A549 (cell line): ENCODE results near the gene DENND6A. TPM values are rescaled to one million over a fixed set of nuclear protein-coding genes. Genes with fewer than 3 reads are reported as not detected.

Experiments used
- ATAC-seq, 2 experiments: fragments of 200-7000 bp in 1 of 2; fragments of >200 bp in 1 of 2; cut with Nextera tagmentation in 1 of 2; cut with Tn5 transposase in 1 of 2; 3 replicates each; pipeline versions ENCODE4 v1.8.0 to v1.9.1; 2018 to 2020; ENCODE audit warnings: mild to moderate bottlenecking in 1 of 2, moderate library complexity in 1 of 2
- CTCF ChIA-PET: fragments of 300-600 bp; sonication (Branson Sonifier 250); formaldehyde crosslinking; extraction: SDS; loops from one replicate; lab custom pipeline; 2021; ENCODE audit warnings: antibody characterized with exemption, inconsistent platforms; lab: Yijun Ruan, JAX
- POLR2A ChIA-PET: fragments of 350-600 bp; formaldehyde crosslinking; extraction: SDS; loops from one replicate; lab custom pipeline; 2021; ENCODE audit warnings: antibody characterized with exemption, inconsistent platforms; lab: Yijun Ruan, JAX
- DNase-seq, 2 experiments: peaks; one replicate each; pipeline versions ENCODE4 v3.0.0 to v3.0.0-alpha.2; 2011 to 2016; ENCODE audit warnings: low read depth in 1 of 2, low spot score in 1 of 2
- FAIRE-seq: peaks from 2 replicates; lab custom pipeline; 2011; peaks lifted over from hg19 to GRCh38; lab: Jason Lieb, UNC
- H3K27ac ChIP-seq, 2 experiments: fragments of >200 bp; sonication (Bioruptor Twin); formaldehyde crosslinking; 3 replicates each; pipeline ENCODE4 v1.5.1; 2016 to 2017
- H3K4me1 ChIP-seq: fragments of >200 bp; sonication (Bioruptor Twin); formaldehyde crosslinking; 3 replicates; pipeline ENCODE4 v1.6.1; 2016
- H3K4me2 ChIP-seq: fragments of >200 bp; sonication (Bioruptor Twin); formaldehyde crosslinking; 3 replicates; pipeline ENCODE4 v1.6.1; 2016
- H3K4me3 ChIP-seq: fragments of >200 bp; sonication (Bioruptor Twin); formaldehyde crosslinking; 3 replicates; pipeline ENCODE4 v1.5.1; 2016
- H3K9me3 ChIP-seq: fragments of >200 bp; sonication (Bioruptor Twin); formaldehyde crosslinking; 3 replicates; pipeline ENCODE4 v1.6.1; 2016
- BHLHE40 ChIP-seq: IDR thresholded peaks from 2 replicates; pipeline ENCODE4 v1.6.1; 2012; ENCODE audit warnings: low read depth, low read length, inconsistent platforms
- CBX2 ChIP-seq: fragments of 200-600 bp; sonication (generic); IDR thresholded peaks from 2 replicates; pipeline ENCODE4 v1.6.1; 2016; ENCODE audit warnings: low read depth, mild to moderate bottlenecking, borderline replicate concordance
- CBX8 ChIP-seq: fragments of 200-600 bp; sonication (generic); IDR thresholded peaks from 2 replicates; pipeline ENCODE4 v1.6.1; 2016
- CEBPB ChIP-seq, 2 experiments: fragments of >200 bp in 1 of 2; sonication (Bioruptor Twin) in 1 of 2; formaldehyde crosslinking in 1 of 2; IDR thresholded peaks; 2 replicates each; pipeline ENCODE4 v1.6.1; 2012 to 2016
- E2F6 ChIP-seq: IDR thresholded peaks from 2 replicates; pipeline ENCODE4 v1.6.1; 2012; ENCODE audit warnings: low read depth, borderline replicate concordance
- EHF ChIP-seq: fragments of 250-450 bp; sonication (Bioruptor Pico); IDR thresholded peaks from 2 replicates; pipeline ENCODE4 v1.5.0; 2020; ENCODE audit warnings: mild to moderate bottlenecking
- EHMT2 ChIP-seq: fragments of 200-600 bp; sonication (generic); IDR thresholded peaks from 2 replicates; pipeline ENCODE4 v1.6.1; 2016; ENCODE audit warnings: antibody characterized with exemption, low read depth, mild to moderate bottlenecking, moderate library complexity
- EP300 ChIP-seq, 2 experiments: fragments of >200 bp; sonication (Bioruptor Twin); formaldehyde crosslinking; IDR thresholded peaks; 2 replicates in 1 of 2; 3 replicates in 1 of 2; pipeline ENCODE4 v1.6.1; 2016 to 2017
- ESRRA ChIP-seq: fragments of 150-350 bp; IDR thresholded peaks from 2 replicates; pipeline ENCODE4 v1.6.1; 2014; ENCODE audit warnings: mild to moderate bottlenecking, low read length, borderline replicate concordance
- FOSB ChIP-seq: fragments of 250-450 bp; sonication (Bioruptor Pico); IDR thresholded peaks from 2 replicates; pipeline ENCODE4 v1.5.0; 2020; ENCODE audit warnings: mild to moderate bottlenecking, moderate library complexity
- HDAC2 ChIP-seq: fragments of 200-600 bp; sonication (generic); IDR thresholded peaks from 2 replicates; pipeline ENCODE4 v1.6.1; 2016
- HEYL ChIP-seq: fragments of 250-450 bp; sonication (Bioruptor Pico); IDR thresholded peaks from 2 replicates; pipeline ENCODE4 v1.8.0; 2021; ENCODE audit warnings: mild to moderate bottlenecking, moderate library complexity
- HMGXB4 ChIP-seq: fragments of 250-450 bp; sonication (Bioruptor Pico); IDR thresholded peaks from 2 replicates; pipeline ENCODE4 v1.5.0; 2021; ENCODE audit warnings: mild to moderate bottlenecking, moderate library complexity, borderline replicate concordance
- HOXA7 ChIP-seq: fragments of 250-450 bp; sonication (Bioruptor Pico); IDR thresholded peaks from 2 replicates; pipeline ENCODE4 v1.5.0; 2020; ENCODE audit warnings: mild to moderate bottlenecking, moderate library complexity
- HOXB5 ChIP-seq: fragments of 250-450 bp; sonication (Bioruptor Pico); IDR thresholded peaks from 2 replicates; pipeline ENCODE4 v1.5.0; 2020; ENCODE audit warnings: mild to moderate bottlenecking, moderate library complexity
- JUN ChIP-seq, 2 experiments: fragments of >200 bp; sonication (Bioruptor Twin); formaldehyde crosslinking; IDR thresholded peaks; 2 replicates in 1 of 2; 3 replicates in 1 of 2; pipeline ENCODE4 v1.6.1; 2016 to 2017
- KDM1A ChIP-seq: fragments of 200-600 bp; sonication (generic); IDR thresholded peaks from 2 replicates; pipeline ENCODE4 v1.6.1; 2016; ENCODE audit warnings: low read depth, mild to moderate bottlenecking
- MAZ ChIP-seq: fragments of 150-350 bp; IDR thresholded peaks from 2 replicates; pipeline ENCODE4 v1.6.1; 2014; ENCODE audit warnings: antibody characterized with exemption, low read depth, low read length, borderline replicate concordance
- PBX3 ChIP-seq: IDR thresholded peaks from 2 replicates; pipeline ENCODE4 v1.6.1; 2012
- RCOR1 ChIP-seq: fragments of 150-350 bp; IDR thresholded peaks from 2 replicates; pipeline ENCODE4 v1.6.1; 2014; ENCODE audit warnings: antibody characterized with exemption, low read length, low read depth
- RNF2 ChIP-seq: fragments of 200-600 bp; sonication (generic); IDR thresholded peaks from 2 replicates; pipeline ENCODE4 v1.6.1; 2016; ENCODE audit warnings: low read depth, mild to moderate bottlenecking, antibody characterized with exemption, moderate library complexity, borderline replicate concordance
- WGBS: methylation state at CpG from one replicate; pipeline ENCODE4 v1.1.6; 2017; ENCODE audit errors: missing lambda C conversion rate; 5-methylcytosine and 5-hydroxymethylcytosine counted together
- polyA plus RNA-seq, 4 experiments: library from polyadenylated mRNA; depleted of rRNA in 3 of 4; stranded (reverse); fragments of >200 nt; fragmentation: RNase III in 1 of 4; extraction: RNeasy Plus Mini Kit Qiagen cat#74134 plus additional on column Dnase treatment in 1 of 4; gene quantifications; 2 replicates in 3 of 4; 3 replicates in 1 of 4; pipeline ENCODE4 v1.2.3, GENCODE V29; 2011 to 2017
- TF ChIP-seq, protein P1 (sequence below): fragments of 200-600 bp; sonication (generic); IDR thresholded peaks from 2 replicates; pipeline ENCODE4 v1.6.1; 2016; ENCODE audit warnings: antibody characterized with exemption, mild to moderate bottlenecking, moderate library complexity
- TF ChIP-seq, protein P2 (sequence below): fragments of >200 bp; sonication (Bioruptor Twin); formaldehyde crosslinking; IDR thresholded peaks from 2 replicates; pipeline ENCODE4 v1.6.1; 2016
- TF ChIP-seq, protein P3 (sequence below): fragments of 450-650 bp; IDR thresholded peaks from 2 replicates; pipeline ENCODE4 v1.6.1; 2014; ENCODE audit warnings: antibody characterized with exemption

The DENND6A gene
- polyA plus RNA-seq, 2 of the 4 experiments (the other 2 are of a cell fraction), result 5.4 to 18.1 TPM

DNA sequence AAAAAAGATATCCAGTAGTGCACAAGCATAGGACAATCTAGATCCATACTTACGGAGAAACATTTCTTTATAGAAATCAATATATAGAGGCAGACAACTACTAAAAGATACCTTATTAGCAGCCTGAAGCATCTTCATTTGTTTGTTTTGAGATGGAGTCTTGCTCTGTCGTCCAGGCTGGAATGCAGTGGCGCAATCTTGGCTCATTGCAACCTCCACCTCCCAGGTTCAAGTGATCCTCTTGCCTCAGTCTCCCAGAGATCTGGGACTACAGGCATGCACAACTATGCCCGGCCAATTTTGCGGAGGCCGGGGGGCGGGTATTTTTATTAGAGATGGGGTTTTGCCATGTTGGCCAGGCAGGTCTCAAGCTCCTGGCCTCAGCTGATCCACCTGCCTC, 45.0 kb upstream of the DENND6A start:
- Histone ChIP-seq H3K27ac (no peak overlapping the region), H3K4me1 (no peaks in the 10 kb centered on the region), H3K4me3 (no peak overlapping the region), H3K4me2 (no peak overlapping the region), H3K9me3 (no peaks in the 10 kb centered on the region)
- 75% methylated on average over 4 of the region's 7 CpGs for WGBS
- POLR2A ChIA-PET, result no interaction called here
- TF ChIP-seq HMGXB4 (CRISPR knock-in tag) (no peak), HOXA7 (CRISPR knock-in tag) (no peak), MAZ (no peak), RCOR1 (no peak), JUN (IDR thresholded peaks at IDR 0.05) (no peak), CBX2 (no peak), HOXB5 (CRISPR knock-in tag) (no peak), PBX3 (no peak), ESRRA (no peak), CEBPB (IDR thresholded peaks at IDR 0.05) (no peak), EHMT2 (no peak), HEYL (CRISPR knock-in tag) (no peak), FOSB (CRISPR knock-in tag) (no peak), CBX8 (no peak), BHLHE40 (no peak), EP300 (IDR thresholded peaks at IDR 0.05) (no peak)
- TF ChIP-seq, protein P1, sequence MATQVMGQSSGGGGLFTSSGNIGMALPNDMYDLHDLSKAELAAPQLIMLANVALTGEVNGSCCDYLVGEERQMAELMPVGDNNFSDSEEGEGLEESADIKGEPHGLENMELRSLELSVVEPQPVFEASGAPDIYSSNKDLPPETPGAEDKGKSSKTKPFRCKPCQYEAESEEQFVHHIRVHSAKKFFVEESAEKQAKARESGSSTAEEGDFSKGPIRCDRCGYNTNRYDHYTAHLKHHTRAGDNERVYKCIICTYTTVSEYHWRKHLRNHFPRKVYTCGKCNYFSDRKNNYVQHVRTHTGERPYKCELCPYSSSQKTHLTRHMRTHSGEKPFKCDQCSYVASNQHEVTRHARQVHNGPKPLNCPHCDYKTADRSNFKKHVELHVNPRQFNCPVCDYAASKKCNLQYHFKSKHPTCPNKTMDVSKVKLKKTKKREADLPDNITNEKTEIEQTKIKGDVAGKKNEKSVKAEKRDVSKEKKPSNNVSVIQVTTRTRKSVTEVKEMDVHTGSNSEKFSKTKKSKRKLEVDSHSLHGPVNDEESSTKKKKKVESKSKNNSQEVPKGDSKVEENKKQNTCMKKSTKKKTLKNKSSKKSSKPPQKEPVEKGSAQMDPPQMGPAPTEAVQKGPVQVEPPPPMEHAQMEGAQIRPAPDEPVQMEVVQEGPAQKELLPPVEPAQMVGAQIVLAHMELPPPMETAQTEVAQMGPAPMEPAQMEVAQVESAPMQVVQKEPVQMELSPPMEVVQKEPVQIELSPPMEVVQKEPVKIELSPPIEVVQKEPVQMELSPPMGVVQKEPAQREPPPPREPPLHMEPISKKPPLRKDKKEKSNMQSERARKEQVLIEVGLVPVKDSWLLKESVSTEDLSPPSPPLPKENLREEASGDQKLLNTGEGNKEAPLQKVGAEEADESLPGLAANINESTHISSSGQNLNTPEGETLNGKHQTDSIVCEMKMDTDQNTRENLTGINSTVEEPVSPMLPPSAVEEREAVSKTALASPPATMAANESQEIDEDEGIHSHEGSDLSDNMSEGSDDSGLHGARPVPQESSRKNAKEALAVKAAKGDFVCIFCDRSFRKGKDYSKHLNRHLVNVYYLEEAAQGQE, result no peak
- TF ChIP-seq, protein P2, sequence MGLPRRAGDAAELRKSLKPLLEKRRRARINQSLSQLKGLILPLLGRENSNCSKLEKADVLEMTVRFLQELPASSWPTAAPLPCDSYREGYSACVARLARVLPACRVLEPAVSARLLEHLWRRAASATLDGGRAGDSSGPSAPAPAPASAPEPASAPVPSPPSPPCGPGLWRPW, result no peak
- no peak for FAIRE-seq
- DNase-seq, result no peak
- no peak for ATAC-seq
- CTCF ChIA-PET, result no interaction called here

GRCh38 chr3:57735405-57735804, 42.5 kb upstream of the DENND6A start:
- POLR2A ChIA-PET, result no interaction called here
- no peak overlapping the region for H3K27ac ChIP-seq
- TF ChIP-seq HDAC2 (no peak), E2F6 (no peak), RNF2 (no peak), CBX8 (no peak), EHF (CRISPR knock-in tag) (no peak), KDM1A (no peak)
- TF ChIP-seq, protein P3, sequence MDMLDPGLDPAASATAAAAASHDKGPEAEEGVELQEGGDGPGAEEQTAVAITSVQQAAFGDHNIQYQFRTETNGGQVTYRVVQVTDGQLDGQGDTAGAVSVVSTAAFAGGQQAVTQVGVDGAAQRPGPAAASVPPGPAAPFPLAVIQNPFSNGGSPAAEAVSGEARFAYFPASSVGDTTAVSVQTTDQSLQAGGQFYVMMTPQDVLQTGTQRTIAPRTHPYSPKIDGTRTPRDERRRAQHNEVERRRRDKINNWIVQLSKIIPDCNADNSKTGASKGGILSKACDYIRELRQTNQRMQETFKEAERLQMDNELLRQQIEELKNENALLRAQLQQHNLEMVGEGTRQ, result no peak
- TF ChIP-seq, all 56 proteins: peak for 0
- no peaks in the 10 kb centered on the region for H3K4me1 ChIP-seq
- ATAC-seq, result no peak
- DNase-seq, result no peak
- no peaks in the 10 kb centered on the region for H3K9me3 ChIP-seq
- WGBS, result 49% methylated on average over 2 of the region's 2 CpGs
- no peak overlapping the region for H3K4me2 ChIP-seq
- CTCF ChIA-PET, result no interaction called here
- H3K4me3 ChIP-seq, result no peak overlapping the region
- FAIRE-seq, result no peak
